HL-60 (cell line): Measurements from ENCODE around the gene MZB1.

Source experiments
- DNase-seq, 2 experiments: peaks; one replicate each; pipeline ENCODE4 v3.0.0-alpha.2; 2010 to 2020; ENCODE audit warnings: low read depth in 1 of 2, low spot score in 1 of 2
- H3K27ac ChIP-seq: fragments of 250-450 bp; sonication (Bioruptor Pico); replicated peaks from 2 replicates; pipeline ENCODE4 v1.5.1; 2020; ENCODE audit warnings: mild to moderate bottlenecking, moderate library complexity
- H3K27me3 ChIP-seq: fragments of 250-450 bp; sonication (Bioruptor Pico); 2 replicates; pipeline ENCODE4 v1.5.1; 2021; ENCODE audit warnings: mild to moderate bottlenecking, moderate library complexity; ENCODE audit not compliant: insufficient read depth, poor library complexity, severe bottlenecking
- H3K4me3 ChIP-seq: replicated peaks from 2 replicates; pipeline ENCODE4 v1.5.1; 2011; ENCODE audit warnings: mild to moderate bottlenecking, control low read depth, low read length; ENCODE audit not compliant: insufficient read depth
- GABPA ChIP-seq: IDR thresholded peaks from 2 replicates; pipeline ENCODE4 v1.6.1; 2012; ENCODE audit warnings: low read depth
- POLR2AphosphoS5 ChIP-seq: IDR thresholded peaks from 2 replicates; pipeline ENCODE4 v1.6.1; 2012; ENCODE audit warnings: low read depth
- SPI1 ChIP-seq: IDR thresholded peaks from 2 replicates; pipeline ENCODE4 v1.6.1; 2012; ENCODE audit warnings: low read depth, mild to moderate bottlenecking, borderline replicate concordance
- TF ChIP-seq, protein P1 (sequence below): IDR thresholded peaks from one replicate; pipeline ENCODE4 v1.5.1; 2011; ENCODE audit warnings: low read length, control low read depth, inconsistent platforms; ENCODE audit not compliant: insufficient read depth
- TF ChIP-seq, protein P2 (sequence below): IDR thresholded peaks from 2 replicates; pipeline ENCODE4 v1.6.1; 2012; ENCODE audit warnings: low read depth; ENCODE audit not compliant: insufficient replicate concordance

Gene MZB1

DNA sequence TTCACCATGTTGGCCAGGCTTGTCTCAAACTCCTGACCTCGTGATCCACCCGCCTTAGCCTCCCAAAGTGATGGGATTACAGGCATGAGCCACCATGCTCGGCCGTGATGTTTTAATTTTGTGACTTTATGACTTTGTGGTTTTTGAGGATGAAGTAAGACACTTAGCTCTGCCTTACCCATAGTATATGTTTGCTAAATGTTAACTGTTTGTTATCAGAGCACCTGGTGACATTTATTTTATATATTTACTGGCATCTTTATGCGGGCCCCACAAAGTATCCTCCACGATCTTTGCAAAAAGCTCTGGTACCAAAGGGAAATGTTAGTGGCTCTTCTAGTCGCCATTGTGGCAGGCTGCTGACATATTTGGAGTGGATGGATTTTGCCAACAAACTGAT is 13.3 kb downstream of the MZB1 start:
- no peak for TF ChIP-seq POLR2AphosphoS5
- TF ChIP-seq SPI1 = no peak
- TF ChIP-seq, protein P1, sequence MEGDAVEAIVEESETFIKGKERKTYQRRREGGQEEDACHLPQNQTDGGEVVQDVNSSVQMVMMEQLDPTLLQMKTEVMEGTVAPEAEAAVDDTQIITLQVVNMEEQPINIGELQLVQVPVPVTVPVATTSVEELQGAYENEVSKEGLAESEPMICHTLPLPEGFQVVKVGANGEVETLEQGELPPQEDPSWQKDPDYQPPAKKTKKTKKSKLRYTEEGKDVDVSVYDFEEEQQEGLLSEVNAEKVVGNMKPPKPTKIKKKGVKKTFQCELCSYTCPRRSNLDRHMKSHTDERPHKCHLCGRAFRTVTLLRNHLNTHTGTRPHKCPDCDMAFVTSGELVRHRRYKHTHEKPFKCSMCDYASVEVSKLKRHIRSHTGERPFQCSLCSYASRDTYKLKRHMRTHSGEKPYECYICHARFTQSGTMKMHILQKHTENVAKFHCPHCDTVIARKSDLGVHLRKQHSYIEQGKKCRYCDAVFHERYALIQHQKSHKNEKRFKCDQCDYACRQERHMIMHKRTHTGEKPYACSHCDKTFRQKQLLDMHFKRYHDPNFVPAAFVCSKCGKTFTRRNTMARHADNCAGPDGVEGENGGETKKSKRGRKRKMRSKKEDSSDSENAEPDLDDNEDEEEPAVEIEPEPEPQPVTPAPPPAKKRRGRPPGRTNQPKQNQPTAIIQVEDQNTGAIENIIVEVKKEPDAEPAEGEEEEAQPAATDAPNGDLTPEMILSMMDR = no peak
- TF ChIP-seq, protein P2, sequence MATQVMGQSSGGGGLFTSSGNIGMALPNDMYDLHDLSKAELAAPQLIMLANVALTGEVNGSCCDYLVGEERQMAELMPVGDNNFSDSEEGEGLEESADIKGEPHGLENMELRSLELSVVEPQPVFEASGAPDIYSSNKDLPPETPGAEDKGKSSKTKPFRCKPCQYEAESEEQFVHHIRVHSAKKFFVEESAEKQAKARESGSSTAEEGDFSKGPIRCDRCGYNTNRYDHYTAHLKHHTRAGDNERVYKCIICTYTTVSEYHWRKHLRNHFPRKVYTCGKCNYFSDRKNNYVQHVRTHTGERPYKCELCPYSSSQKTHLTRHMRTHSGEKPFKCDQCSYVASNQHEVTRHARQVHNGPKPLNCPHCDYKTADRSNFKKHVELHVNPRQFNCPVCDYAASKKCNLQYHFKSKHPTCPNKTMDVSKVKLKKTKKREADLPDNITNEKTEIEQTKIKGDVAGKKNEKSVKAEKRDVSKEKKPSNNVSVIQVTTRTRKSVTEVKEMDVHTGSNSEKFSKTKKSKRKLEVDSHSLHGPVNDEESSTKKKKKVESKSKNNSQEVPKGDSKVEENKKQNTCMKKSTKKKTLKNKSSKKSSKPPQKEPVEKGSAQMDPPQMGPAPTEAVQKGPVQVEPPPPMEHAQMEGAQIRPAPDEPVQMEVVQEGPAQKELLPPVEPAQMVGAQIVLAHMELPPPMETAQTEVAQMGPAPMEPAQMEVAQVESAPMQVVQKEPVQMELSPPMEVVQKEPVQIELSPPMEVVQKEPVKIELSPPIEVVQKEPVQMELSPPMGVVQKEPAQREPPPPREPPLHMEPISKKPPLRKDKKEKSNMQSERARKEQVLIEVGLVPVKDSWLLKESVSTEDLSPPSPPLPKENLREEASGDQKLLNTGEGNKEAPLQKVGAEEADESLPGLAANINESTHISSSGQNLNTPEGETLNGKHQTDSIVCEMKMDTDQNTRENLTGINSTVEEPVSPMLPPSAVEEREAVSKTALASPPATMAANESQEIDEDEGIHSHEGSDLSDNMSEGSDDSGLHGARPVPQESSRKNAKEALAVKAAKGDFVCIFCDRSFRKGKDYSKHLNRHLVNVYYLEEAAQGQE = no peak
- Histone ChIP-seq H3K4me3 (no peak overlapping the region), H3K27me3 (no peaks in the 10 kb centered on the region), H3K27ac (no peak overlapping the region)
- no peak for DNase-seq

DNA sequence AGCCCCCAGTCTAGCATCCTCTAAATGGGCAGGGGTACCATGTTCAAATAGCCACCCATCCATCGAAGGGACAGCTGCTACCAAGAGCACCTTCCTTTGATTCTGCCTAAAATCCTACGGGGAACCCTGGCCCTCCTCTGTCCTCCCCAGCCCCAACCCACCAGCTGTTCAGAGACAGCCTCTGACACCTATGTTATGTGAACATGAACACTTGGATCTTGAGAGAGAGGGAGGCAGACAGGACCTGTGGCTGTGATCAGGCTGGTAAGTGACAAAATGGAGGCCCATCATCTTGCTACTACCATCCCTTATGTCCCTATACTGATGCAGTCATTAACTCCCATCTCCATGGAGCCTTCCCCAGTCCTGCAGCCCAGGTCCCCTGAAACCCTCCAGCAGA is 14.8 kb downstream of the MZB1 start:
- H3K27ac ChIP-seq = no peak overlapping the region
- TF ChIP-seq SPI1 = no peak
- TF ChIP-seq, protein P2 = no peak
- TF ChIP-seq GABPA = no peak
- no peak for TF ChIP-seq POLR2AphosphoS5
- TF ChIP-seq, protein P1 = no peak
- DNase-seq = no peak

DNA sequence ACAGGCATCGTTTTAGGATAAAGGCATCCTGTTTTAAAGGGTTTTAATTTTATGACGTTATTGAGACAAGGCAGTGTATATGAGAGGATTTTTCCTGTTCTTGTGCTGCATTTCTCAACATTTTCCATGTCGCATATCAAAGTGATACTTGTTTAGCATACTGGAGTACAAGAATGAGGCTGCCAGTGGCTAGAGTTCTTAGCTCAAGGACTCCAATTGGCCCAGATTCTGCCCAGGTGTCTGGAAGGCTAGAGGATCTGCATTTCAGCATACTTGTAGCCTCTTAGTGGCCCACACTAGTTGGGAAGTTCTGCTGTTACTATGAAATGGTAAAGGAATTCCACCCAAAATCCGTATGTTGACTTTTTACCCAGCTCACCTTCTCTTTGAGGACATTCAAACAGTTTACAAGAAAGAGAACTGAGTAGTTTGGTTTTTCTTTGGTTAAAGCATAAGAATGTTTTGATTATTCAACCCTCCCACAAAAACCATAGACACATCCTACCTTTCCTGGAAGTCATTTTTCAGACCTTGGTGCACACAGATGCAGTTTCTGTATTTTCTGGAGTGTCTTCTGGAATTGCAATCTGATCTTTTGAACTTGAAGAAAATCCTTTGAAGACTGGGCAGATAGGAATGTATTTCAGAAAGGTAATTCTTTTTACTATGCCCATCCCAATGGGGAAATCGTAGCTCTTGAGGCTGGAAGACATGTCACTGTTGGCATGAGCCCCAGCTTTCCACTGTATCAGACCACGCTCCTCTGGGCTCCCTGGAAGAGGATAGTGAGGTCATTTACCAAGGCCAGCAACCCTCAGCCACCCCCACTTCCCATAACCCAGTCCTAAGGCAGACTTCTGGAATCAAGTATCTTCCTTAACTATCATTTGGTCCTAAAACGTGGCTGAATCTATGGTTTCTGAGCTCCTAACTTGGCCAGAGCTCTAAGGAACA is 18.0 kb downstream of the MZB1 start:
- TF ChIP-seq SPI1 = no peak
- no peak for TF ChIP-seq GABPA
- TF ChIP-seq POLR2AphosphoS5 = no peak
- TF ChIP-seq, protein P2 = no peak
- TF ChIP-seq, protein P1 = no peak
- H3K27ac ChIP-seq = no peak overlapping the region
- DNase-seq = no peak
- H3K4me3 ChIP-seq = no peak overlapping the region
- no peaks in the 10 kb centered on the region for H3K27me3 ChIP-seq

More for the DNA sequence above, 14.8 kb downstream of the MZB1 start:
- H3K4me3 ChIP-seq = no peak overlapping the region
- H3K27me3 ChIP-seq = no peaks in the 10 kb centered on the region
